HT1080 (cell line): Measurements from ENCODE around the gene BRPF3. TPM values are rescaled to one million over a fixed set of nuclear protein-coding genes. Genes with fewer than 3 reads are reported as not detected.

Experiments
- DNase-seq: peaks from one replicate; pipeline ENCODE4 v3.0.0-alpha.2; 2015; ENCODE audit warnings: low read depth
- total RNA-seq: library from RNA; depleted of rRNA; stranded (reverse); fragments of >200 nt; shearing (Covaris generic); gene quantifications from 2 replicates; pipeline ENCODE4 v1.2.3, GENCODE V29; 2014

Gene BRPF3
- total RNA-seq, 1 experiment from 2014 or later = 15.8 TPM

GRCh38 chr6:36227379-36228228 is 31.1 kb downstream of the BRPF3 start:
- no peak for DNase-seq

GRCh38 chr6:36229223-36229622 is 32.7 kb downstream of the BRPF3 start:
- DNase-seq = no peak

GRCh38 chr6:36230371-36230770 is 33.8 kb downstream of the BRPF3 start:
- no peak for DNase-seq

GRCh38 chr6:36232172-36232571 is 35.6 kb downstream of the BRPF3 start:
- no peak for DNase-seq

- no peak for DNase-seq
Observed at GRCh38 chr6:36235309-36235708, 38.8 kb downstream of the BRPF3 start.

- DNase-seq = no peak
Observed at GRCh38 chr6:36235862-36236261, 39.3 kb downstream of the BRPF3 start.

- DNase-seq = no peak
Observed at GRCh38 chr6:36239774-36240173, 43.2 kb downstream of the BRPF3 start.

- DNase-seq = no peak
Observed at GRCh38 chr6:36241728-36242127, 45.2 kb downstream of the BRPF3 start.

GRCh38 chr6:36242161-36242560 is 45.6 kb downstream of the BRPF3 start:
- no peak for DNase-seq

- DNase-seq = no peak
Observed at GRCh38 chr6:36242626-36243025, 46.1 kb downstream of the BRPF3 start.

- DNase-seq = no peak
Observed at GRCh38 chr6:36243562-36244212, 47.1 kb downstream of the BRPF3 start.

- DNase-seq = peak; percentile 58
Observed at GRCh38 chr6:36244641-36245280, 48.2 kb downstream of the BRPF3 start.

- DNase-seq = no peak
Observed at GRCh38 chr6:36245572-36246061, 49.1 kb downstream of the BRPF3 start.

GRCh38 chr6:36246506-36247268 is 50.1 kb downstream of the BRPF3 start:
- no peak for DNase-seq

- DNase-seq = peak; percentile 15
Observed at GRCh38 chr6:36247693-36248092, 51.1 kb downstream of the BRPF3 start.

- peak; percentile 61 for DNase-seq
Observed at GRCh38 chr6:36248980-36249379, 52.4 kb downstream of the BRPF3 start.

GRCh38 chr6:36249536-36249935 is 53.0 kb downstream of the BRPF3 start:
- DNase-seq = no peak

- DNase-seq = no peak
Observed at GRCh38 chr6:36252005-36252404, 55.5 kb downstream of the BRPF3 start.

GRCh38 chr6:36263390-36264000 is 67.0 kb downstream of the BRPF3 start:
- DNase-seq = no peak

- no peak for DNase-seq
Observed at GRCh38 chr6:36265744-36266143, 69.2 kb downstream of the BRPF3 start.
